Measurements from ENCODE around the gene DPM3.

DNA sequence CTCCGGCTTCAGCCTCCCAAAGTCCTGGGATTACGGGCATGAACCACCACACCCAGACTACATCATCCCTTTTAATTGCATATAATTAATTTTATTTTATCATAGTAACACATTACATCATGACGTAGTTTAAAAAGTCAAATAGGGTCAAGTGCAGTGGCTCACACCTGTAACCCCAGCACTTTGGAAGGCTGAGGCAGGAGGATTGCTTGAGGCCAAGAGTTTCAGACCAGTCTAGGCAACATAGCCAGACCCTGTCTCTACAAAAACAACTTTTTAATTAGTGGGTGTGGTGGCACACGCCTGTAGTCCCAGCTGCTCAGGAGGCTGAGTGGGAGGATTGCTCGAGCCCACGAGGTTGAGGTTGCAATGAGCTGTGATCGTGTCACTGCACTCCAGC, 41.0 kb downstream of the DPM3 start:
- TF ChIP-seq, protein P1, sequence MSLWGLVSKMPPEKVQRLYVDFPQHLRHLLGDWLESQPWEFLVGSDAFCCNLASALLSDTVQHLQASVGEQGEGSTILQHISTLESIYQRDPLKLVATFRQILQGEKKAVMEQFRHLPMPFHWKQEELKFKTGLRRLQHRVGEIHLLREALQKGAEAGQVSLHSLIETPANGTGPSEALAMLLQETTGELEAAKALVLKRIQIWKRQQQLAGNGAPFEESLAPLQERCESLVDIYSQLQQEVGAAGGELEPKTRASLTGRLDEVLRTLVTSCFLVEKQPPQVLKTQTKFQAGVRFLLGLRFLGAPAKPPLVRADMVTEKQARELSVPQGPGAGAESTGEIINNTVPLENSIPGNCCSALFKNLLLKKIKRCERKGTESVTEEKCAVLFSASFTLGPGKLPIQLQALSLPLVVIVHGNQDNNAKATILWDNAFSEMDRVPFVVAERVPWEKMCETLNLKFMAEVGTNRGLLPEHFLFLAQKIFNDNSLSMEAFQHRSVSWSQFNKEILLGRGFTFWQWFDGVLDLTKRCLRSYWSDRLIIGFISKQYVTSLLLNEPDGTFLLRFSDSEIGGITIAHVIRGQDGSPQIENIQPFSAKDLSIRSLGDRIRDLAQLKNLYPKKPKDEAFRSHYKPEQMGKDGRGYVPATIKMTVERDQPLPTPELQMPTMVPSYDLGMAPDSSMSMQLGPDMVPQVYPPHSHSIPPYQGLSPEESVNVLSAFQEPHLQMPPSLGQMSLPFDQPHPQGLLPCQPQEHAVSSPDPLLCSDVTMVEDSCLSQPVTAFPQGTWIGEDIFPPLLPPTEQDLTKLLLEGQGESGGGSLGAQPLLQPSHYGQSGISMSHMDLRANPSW (CRISPR knock-in tag; conservative IDR thresholded peaks at IDR 0.05; ENCODE audit: low read depth): no peak
- TF ChIP-seq CBFB (CRISPR knock-in tag; IDR thresholded peaks at IDR 0.05; ENCODE audit: low read depth): no peak
- no peak for TF ChIP-seq GABPB1 (CRISPR knock-in tag; IDR thresholded peaks at IDR 0.05)
- TF ChIP-seq, protein P2, sequence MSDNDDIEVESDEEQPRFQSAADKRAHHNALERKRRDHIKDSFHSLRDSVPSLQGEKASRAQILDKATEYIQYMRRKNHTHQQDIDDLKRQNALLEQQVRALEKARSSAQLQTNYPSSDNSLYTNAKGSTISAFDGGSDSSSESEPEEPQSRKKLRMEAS (CRISPR knock-in tag; IDR thresholded peaks at IDR 0.05): no peak
- TF ChIP-seq SMAD3 (CRISPR knock-in tag; IDR thresholded peaks at IDR 0.05; ENCODE audit: borderline replicate concordance): no peak

Data from WTC11 (cell line).